ENCODE results near the gene RHOBTB1. TPM values are rescaled to one million over a fixed set of nuclear protein-coding genes. Genes with fewer than 3 reads are reported as not detected.

RHOBTB1 gene
- total and polyA plus RNA-seq, 12 donors, result 4.3 to 20.5 (median 12.3) TPM

- no peak for ATAC-seq
- Histone ChIP-seq H3K9me3 (no peaks in the 10 kb centered on the region), H3K4me3 (no peak overlapping the region), H3K4me1 (peaks cover 6 to 69% (median 31%) of the 10 kb centered on the region in 9 donors), H3K27ac (peak overlapping the region in 5 of 10 donors; percentile 47 to 74 (median 62)), H3K27me3 (no peaks in the 10 kb centered on the region), H3K36me3 (peaks cover 0 to 9% (median 0%) of the 10 kb centered on the region in 9 donors)
- DNase-seq, result no peak
- TF ChIP-seq CTCF (IDR thresholded peaks at IDR 0.05), result no peak
- intact Hi-C loops (cut with DNase I), result loop anchor here in 2 of 10 donors (5.0 to 10.0 kb wide), 2 partner anchors 43 to 46 kb away; partner anchors contain the start of gene RHOBTB1 (in 2 of the 2)
- 95% methylated on average over 7 of the region's 7 CpGs for WGBS, 2 donors
Observed at GRCh38 chr10:60899266-60899665, 44.7 kb downstream of the RHOBTB1 start.

DNA sequence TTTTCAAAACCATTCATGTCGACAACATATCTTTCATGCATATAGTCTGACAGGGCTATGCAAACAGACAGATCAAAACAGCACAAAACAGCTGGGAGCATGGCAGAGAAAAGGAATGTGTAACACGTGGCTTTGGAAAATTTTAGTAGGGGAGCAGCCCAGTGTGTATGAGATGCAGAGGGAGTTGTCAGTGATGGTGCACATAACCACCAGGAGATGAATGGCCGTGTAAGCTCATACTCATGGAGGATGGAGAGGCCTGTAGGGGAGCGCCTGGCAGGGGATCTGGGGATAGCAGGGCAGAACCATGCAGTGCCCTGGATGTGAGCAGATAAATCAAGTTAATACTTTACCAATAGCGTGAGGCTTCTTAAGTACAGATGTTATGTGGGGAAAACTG is 45.7 kb downstream of the RHOBTB1 start:
- Histone ChIP-seq H3K27ac (peak overlapping the region in 2 of 10 donors; percentile 3 to 81), H3K4me1 (peaks cover 6 to 72% (median 31%) of the 10 kb centered on the region in 9 donors), H3K4me3 (no peak overlapping the region), H3K36me3 (peaks cover 0 to 9% (median 0%) of the 10 kb centered on the region in 9 donors), H3K9me3 (no peaks in the 10 kb centered on the region), H3K27me3 (no peaks in the 10 kb centered on the region)
- no peak for DNase-seq
- intact Hi-C loops (cut with DNase I), result loop anchor here in 2 of 10 donors (5.0 to 10.0 kb wide), 2 partner anchors 44 to 46 kb away; partner anchors contain the start of gene RHOBTB1 (in 2 of the 2)
- ATAC-seq, result no peak
- WGBS, 2 donors, result 73 to 74% methylated on average over 5 of the region's 5 CpGs
- no peak for TF ChIP-seq CTCF (IDR thresholded peaks at IDR 0.05)

GRCh38 chr10:60896810-60897209 is 47.2 kb downstream of the RHOBTB1 start:
- DNase-seq (no peak), ATAC-seq (no peak)
- WGBS, 2 donors, result 50 to 55% methylated on average over 2 of the region's 2 CpGs
- H3K36me3 ChIP-seq, result peaks cover 0 to 21% (median 0%) of the 10 kb centered on the region in 9 donors
- no peak overlapping the region for H3K4me3 ChIP-seq
- no peak for TF ChIP-seq CTCF (IDR thresholded peaks at IDR 0.05)
- H3K27ac ChIP-seq, result peak overlapping the region in 7 of 10 donors; percentile 52 to 87 (median 77)
- H3K27me3 ChIP-seq, result no peaks in the 10 kb centered on the region
- peaks cover 6 to 66% (median 30%) of the 10 kb centered on the region in 9 donors for H3K4me1 ChIP-seq
- H3K9me3 ChIP-seq, result no peaks in the 10 kb centered on the region
- intact Hi-C loops (cut with DNase I), result loop anchor here in 2 of 10 donors (5.0 to 10.0 kb wide), 2 partner anchors 45 to 48 kb away; partner anchors contain the start of gene RHOBTB1 (in 2 of the 2)

DNA sequence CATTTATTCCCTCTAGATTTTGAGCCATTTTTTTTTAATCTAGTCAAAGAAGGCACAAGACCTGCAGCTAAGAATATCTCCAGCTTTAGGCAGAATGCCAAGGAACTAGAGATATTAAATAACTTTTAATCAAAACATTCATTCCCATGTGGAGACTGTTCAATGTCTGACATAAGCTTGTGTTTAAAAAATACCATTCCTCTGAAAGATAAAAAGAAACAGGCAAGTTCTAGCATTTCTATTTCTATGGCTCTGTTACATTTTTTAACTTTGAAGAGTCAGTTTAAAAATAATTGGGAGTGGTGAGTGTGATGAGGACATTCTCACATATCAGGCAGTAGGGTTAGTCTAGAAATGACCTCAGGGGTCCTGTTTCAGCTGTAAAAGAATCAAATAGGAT is 48.0 kb downstream of the RHOBTB1 start:
- peak overlapping the region in 9 of 10 donors; percentile 22 to 87 (median 67) for H3K27ac ChIP-seq
- ATAC-seq, result peak in 5 of 8 donors; percentile 34 to 73 (median 59)
- no peaks in the 10 kb centered on the region for H3K27me3 ChIP-seq
- H3K4me1 ChIP-seq, result peaks cover 3 to 58% (median 27%) of the 10 kb centered on the region in 9 donors
- peaks cover 0 to 27% (median 0%) of the 10 kb centered on the region in 9 donors for H3K36me3 ChIP-seq
- TF ChIP-seq CTCF (IDR thresholded peaks at IDR 0.05), result no peak
- H3K9me3 ChIP-seq, result no peaks in the 10 kb centered on the region
- intact Hi-C loops (cut with DNase I), result loop anchor here in 2 of 10 donors (5.0 to 10.0 kb wide), 2 partner anchors 46 to 49 kb away; partner anchors contain the start of gene RHOBTB1 (in 2 of the 2)
- no peak for DNase-seq
- no peak overlapping the region for H3K4me3 ChIP-seq
